Fibroblast of the conjunctiva (primary cell): ENCODE measurements around the gene PCDHA5.
"Not testable (repeated sequence)": the region's sequence is repeated elsewhere in the genome, so short reads cannot be mapped to it uniquely, and the experiment has no call there.

Source experiments
- DNase-seq: peaks from one replicate; pipeline ENCODE4 v3.0.0-alpha.2; 2010; ENCODE audit warnings: low read depth

Gene PCDHA5

GRCh38 chr5:140821375-140822280 lies at the start of gene PCDHA5:
PCDHA5 (plus strand) TSS chr5:140821613.
- DNase-seq, result no peak

- DNase-seq, result no peak
Observed at GRCh38 chr5:140780512-140780911, 40.9 kb upstream of the PCDHA5 start.

- DNase-seq, result no peak
Observed at GRCh38 chr5:140785905-140786686, 35.3 kb upstream of the PCDHA5 start, which contains the start of gene PCDHA1. PCDHA1 (plus strand) TSS chr5:140786140.

GRCh38 chr5:140787422-140787821 lies 34.0 kb upstream of the PCDHA5 start:
- DNase-seq, result not testable (repeated sequence)

GRCh38 chr5:140787849-140788504 lies 33.4 kb upstream of the PCDHA5 start:
- DNase-seq, result not testable (repeated sequence)

- DNase-seq, result no peak
Observed at GRCh38 chr5:140791089-140791488, 30.3 kb upstream of the PCDHA5 start.

- DNase-seq, result no peak
Observed at GRCh38 chr5:140794595-140795258, 26.7 kb upstream of the PCDHA5 start, which contains the start of gene PCDHA2. PCDHA2 (plus strand) TSS chr5:140794852.

- DNase-seq, result no peak
Observed at GRCh38 chr5:140795259-140795641, 26.2 kb upstream of the PCDHA5 start.

- DNase-seq, result not testable (repeated sequence)
Observed at GRCh38 chr5:140796072-140796717, 25.2 kb upstream of the PCDHA5 start.

- DNase-seq, result no peak
Observed at GRCh38 chr5:140796718-140797095, 24.7 kb upstream of the PCDHA5 start.

- DNase-seq, result peak; percentile 5
Observed at GRCh38 chr5:140800816-140801493, 20.5 kb upstream of the PCDHA5 start, which contains the start of gene PCDHA3. PCDHA3 (plus strand) TSS chr5:140801057.

- DNase-seq, result no peak
Observed at GRCh38 chr5:140801494-140801841, 19.9 kb upstream of the PCDHA5 start.

- not testable (repeated sequence) for DNase-seq
Observed at GRCh38 chr5:140802381-140802780, 19.0 kb upstream of the PCDHA5 start.

GRCh38 chr5:140802781-140803271 lies 18.6 kb upstream of the PCDHA5 start:
- no peak for DNase-seq

GRCh38 chr5:140806834-140807775 lies 14.3 kb upstream of the PCDHA5 start, which contains the start of gene PCDHA4:
PCDHA4 (plus strand) TSS chr5:140807068.
- DNase-seq, result no peak

- DNase-seq, result not testable (repeated sequence)
Observed at GRCh38 chr5:140808241-140808888, 13.0 kb upstream of the PCDHA5 start.

GRCh38 chr5:140808889-140809291 lies 12.5 kb upstream of the PCDHA5 start:
- no peak for DNase-seq

GRCh38 chr5:140822281-140822629 lies 842 bp downstream of the PCDHA5 start:
- no peak for DNase-seq

- DNase-seq, result not testable (repeated sequence)
Observed at GRCh38 chr5:140822969-140823368, 1.6 kb downstream of the PCDHA5 start.
